GM19397 (cell line): ENCODE measurements around the gene P2RX4.
A peak's percentile ranks its signal among the peaks of the same experiment; 100 is the strongest.
"Not testable (repeated sequence)": the region's sequence is repeated elsewhere in the genome, so short reads cannot be mapped to it uniquely, and the experiment has no call there.

Experiments used
- ATAC-seq: cut with Tn5 transposase; IDR thresholded peaks from one replicate; pipeline ENCODE4 v1.9.1; 2021; ENCODE audit warnings: mild to moderate bottlenecking, moderate library complexity; ENCODE audit not compliant: unreplicated experiment

P2RX4 gene

GRCh38 chr12:121218588-121219352 lies 8.8 kb downstream of the P2RX4 start:
- no peak for ATAC-seq

- ATAC-seq = no peak
Measured at GRCh38 chr12:121219353-121219986, 9.5 kb downstream of the P2RX4 start.

DNA sequence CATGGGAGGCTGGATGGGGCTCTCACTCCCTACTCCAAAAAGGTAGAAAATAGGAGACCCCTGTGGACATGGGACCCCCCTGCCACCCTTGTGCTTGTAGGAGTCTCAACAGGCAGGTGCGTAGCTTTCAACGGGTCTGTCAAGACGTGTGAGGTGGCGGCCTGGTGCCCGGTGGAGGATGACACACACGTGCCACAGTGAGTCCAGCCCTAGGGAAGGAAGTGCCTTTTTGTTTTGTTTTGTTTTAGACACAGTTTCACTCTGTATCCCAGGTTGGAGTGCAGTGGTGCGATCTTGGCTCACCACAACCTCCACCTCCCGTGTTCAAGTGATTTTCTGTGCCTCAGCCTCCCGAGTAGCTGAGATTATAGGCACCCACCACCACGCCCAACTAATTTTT lies 12.9 kb downstream of the P2RX4 start:
- ATAC-seq = no peak

DNA sequence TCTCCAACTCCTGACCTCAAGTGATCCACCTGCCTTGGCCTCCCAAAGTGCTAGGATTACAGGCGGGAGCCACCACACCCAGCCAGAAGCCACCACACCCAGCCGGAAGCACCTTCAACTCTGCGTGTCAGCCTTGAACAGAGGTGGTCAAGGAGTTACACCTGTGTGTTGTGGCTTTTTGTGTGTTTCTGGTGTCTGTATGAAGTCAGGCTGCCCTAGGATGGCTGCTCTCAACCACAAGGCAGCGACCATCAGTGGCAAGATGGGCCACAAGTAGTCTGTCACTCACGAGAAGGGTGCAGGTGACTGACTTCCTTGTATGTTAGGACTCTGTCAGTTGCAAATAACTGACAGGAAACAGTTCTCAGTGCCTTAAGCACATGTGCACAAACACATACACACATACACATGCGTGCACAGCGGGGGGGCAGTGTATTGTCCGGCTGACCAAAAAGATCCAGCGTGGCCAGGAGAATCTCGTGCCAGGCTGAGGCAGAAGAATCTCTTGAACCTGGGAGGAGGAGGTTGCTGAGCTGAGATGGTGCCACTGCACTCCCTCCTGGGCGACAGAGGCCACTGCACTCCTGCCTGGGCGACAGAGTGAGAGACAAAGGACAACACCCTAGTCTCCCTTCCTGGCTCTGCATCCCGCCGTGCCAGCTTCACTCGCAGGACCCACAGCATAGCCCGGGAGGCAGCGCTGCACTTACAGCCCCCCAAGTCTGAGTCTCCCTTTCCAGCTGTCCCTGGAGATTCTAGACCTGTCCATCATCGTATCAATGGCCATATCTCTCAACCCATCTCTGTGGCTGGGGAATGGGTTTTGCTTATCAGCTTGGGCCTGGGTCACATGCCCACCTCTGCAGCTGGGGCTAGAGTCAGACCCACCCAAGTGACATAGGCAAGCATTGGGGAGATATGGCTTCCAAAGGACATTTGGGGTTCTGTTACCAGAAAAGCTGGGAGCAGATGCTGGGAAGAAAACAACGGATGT lies 13.7 kb downstream of the P2RX4 start:
- ATAC-seq = peak; percentile 46

- ATAC-seq = no peak
Measured at GRCh38 chr12:121224591-121224990, 14.7 kb downstream of the P2RX4 start.

DNA sequence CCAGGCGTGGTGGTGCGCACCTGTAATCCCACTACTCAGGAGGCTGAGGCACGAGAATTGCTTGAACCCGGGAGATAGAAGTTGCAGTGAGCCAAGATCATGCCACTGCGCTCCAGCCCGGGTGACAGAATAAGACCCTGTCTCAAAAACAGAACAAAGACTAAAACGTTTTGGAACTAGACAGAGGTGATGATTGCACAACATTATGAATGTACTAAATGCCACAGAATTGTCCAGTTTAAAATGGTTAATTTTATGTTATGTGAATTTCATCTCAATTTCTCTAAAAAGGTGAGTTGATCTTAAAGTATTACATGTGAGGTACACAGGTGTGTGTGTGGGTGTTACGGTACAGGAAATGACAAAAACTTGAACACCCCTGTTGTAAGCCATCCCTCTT lies 16.5 kb downstream of the P2RX4 start:
- no peak for ATAC-seq

- ATAC-seq = not testable (repeated sequence)
Measured at GRCh38 chr12:121226871-121227270, 16.9 kb downstream of the P2RX4 start.

GRCh38 chr12:121227294-121227693 lies 17.4 kb downstream of the P2RX4 start:
- no peak for ATAC-seq

- ATAC-seq = no peak
Measured at GRCh38 chr12:121228919-121229665, 19.2 kb downstream of the P2RX4 start.

GRCh38 chr12:121229826-121230537 lies 20.1 kb downstream of the P2RX4 start:
- ATAC-seq = not testable (repeated sequence)

DNA sequence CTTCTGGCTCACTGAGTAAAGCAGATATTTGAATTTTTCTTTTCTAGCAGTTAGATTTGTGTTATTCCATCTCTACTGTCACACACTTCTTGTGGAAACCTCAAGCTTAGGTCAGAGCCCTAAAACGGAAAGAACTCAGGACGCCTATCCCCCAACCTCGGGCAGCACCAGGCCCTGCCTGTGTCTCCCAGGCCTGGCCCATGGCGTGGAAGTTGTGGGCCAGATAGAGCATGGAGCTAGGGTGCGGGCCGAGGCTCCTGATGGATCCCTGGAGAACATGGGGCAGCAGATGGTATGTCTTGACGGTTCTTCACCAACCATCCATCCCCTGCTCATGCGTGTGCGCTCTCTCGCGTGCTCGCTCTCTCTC lies 20.6 kb downstream of the P2RX4 start:
- ATAC-seq = no peak

DNA sequence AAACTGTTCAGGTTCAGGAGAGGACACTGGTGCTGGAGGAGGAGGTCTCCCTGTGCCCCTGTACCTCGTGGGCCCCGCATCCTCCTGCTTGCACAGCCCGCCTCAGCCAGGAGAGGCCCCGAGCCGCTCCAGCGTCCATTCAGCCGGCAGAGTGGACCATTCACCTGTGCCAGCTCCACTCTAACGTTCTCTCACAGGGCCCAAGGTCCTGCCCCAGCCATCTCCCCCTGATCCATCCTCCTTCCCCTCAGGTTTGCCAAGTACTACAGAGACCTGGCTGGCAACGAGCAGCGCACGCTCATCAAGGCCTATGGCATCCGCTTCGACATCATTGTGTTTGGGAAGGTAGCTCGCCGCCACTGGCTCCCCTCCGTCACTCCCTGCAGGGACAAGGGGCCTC lies 22.2 kb downstream of the P2RX4 start:
- no peak for ATAC-seq

- ATAC-seq = no peak
Measured at GRCh38 chr12:121232977-121233627, 23.2 kb downstream of the P2RX4 start.

- ATAC-seq = no peak
Measured at GRCh38 chr12:121233628-121234020, 23.7 kb downstream of the P2RX4 start.

GRCh38 chr12:121236776-121237175 lies 26.8 kb downstream of the P2RX4 start:
- no peak for ATAC-seq

DNA sequence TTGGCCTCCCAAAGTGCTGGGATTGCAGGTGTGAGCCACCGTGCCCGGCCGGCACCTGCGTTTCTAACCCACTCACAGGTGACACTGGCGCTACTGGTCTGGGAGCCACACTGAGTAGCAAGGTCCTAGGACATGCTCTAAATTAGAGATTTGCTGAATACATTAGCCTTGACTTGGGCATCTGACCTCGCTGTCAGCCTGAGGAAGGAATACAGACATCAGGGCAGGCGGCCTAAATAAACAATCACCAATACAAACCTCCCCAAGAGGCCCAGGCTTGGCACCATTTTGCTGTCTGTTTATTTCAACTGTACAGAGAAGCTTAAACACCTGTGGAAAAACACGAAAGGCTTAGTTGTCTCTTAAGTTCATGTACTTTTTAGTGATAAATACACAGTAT lies 27.5 kb downstream of the P2RX4 start:
- ATAC-seq = no peak

DNA sequence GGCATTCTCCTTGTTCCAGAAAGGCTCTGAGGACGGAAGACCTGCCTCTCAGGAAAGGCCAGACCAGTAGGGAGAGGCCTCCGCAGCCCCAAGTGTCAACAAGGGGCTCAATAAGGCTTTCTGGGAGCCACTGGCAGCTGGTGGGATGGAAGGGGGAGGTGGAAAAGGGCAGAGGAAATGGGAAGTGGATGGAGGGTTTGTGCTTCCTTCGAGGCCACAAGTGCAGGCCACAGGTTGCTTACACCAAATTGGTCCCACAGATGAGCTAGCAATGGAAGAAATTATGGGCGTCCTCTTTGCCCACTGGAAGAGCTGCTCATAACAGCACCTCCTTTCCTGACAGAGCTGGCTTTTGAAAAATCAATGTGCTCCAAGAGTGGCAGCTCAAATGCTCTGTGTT lies 28.2 kb downstream of the P2RX4 start:
- no peak for ATAC-seq

DNA sequence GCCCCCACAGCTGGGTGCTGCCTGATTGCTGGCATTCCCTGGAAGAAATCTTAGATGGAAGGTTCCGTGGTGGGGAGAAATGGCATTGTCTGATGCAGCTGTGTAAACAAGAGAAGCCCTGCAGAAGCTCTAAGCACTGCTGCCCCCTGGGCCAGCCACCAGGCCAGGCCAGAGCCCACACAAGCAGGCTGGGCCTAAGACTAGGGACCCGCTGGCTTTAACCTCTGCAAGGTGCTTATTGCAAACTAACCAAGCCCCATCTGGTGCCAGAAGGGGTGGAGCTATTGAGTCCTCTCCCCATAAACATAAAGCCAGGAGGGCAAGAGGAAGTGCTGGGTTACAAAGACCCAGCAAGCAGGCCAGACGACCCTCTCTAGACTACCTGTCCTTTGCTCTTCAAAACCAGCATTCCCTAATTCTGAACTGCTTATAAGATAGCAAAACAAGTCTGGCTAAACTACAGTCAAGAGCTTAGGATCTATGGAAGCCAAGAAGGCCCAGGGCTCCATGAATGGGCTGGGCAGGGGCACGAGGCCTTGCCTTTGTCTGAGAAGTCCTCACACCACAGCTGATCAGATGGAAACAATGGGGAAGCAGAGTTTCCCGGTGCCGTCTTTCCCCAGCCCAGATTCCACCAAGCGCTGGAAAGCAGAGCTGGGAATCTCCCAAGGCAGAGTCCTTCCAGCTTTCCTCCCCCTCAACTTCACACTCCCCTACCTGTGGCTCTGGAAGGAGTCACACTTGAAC lies 28.8 kb downstream of the P2RX4 start:
- ATAC-seq = no peak
